Activated gamma-delta T cell treated with anti-CD3 and anti-CD28 coated beads, Interleukin-2, amount 50 U/mL, for 16 hours (primary cell): Measurements from ENCODE around the gene NAMPT.

ENCODE experiments used
- DNase-seq: peaks from one replicate; pipeline ENCODE4 v3.0.0-alpha.2; 2020; ENCODE audit warnings: low read depth

The NAMPT gene

DNA sequence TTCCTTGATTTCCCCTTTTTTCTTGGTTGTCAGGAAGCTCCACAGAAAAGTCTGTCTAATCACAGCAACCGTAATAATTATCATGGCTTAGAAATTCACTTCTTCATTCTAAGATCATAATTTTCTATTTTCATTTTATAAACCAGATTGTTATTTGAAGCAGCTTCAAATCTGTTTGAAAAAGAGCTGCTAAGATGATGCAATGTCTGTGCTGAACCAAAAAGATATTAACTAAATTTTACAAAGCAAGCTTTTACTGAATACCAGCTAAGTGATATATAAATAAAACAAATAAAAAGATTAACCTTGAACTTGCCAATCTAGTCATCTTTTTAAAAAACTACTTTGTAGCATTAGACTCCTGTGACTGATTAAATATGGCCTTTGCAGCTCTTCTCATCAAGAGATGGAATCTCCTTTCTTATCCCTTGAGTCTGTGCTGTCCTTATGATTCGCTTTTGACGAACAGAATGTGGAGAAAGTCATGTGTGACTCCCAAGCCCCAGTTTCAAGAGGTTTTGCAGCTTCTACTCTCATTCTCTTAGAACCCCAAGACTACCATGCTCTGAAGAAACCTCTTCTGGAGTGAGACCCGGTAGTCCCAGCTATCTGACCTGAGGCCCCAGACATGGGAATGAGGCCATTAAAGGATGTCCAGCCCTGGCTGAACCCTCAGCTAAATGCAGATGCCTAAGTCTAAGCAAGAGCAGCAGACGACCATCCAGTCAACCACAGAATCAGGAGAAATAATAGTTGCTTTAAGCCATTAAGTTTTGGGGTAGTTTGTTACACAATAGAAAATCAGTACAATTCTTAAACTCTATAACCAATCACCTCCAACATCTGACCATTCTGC is 14.4 kb downstream of the NAMPT start:
- DNase-seq: no peak

DNA sequence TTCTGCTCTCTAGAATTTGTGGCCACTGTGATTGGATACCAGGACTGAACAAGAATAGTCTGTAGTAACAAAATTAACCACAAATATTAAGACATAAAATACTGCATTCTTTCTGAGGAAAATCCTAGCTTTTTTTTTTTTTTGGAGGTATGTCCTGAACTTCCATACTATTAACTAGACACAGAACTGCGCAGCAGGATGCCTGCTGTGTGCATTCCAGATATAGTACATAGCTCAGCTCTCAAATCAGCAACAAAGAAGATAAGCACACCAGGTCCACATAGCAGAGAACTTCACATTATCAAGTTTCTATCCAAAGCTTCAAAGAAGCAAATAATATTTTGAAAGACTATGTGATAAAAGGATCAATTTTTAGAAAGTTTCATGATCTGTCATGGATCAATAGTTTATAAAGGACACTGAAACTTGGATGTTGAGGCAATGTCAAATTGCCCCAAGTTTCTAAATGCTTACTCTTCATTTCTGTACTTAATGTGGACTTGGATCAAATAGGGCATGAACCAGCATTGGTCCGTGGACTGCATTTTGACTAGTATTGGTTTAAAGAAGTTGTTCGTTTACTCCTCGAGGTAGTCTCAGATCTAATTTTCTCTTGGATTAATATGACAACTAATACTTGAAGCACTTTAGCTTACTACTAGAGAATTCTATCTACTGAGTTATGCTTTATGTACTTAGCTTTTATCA is 15.4 kb downstream of the NAMPT start:
- no peak for DNase-seq

DNA sequence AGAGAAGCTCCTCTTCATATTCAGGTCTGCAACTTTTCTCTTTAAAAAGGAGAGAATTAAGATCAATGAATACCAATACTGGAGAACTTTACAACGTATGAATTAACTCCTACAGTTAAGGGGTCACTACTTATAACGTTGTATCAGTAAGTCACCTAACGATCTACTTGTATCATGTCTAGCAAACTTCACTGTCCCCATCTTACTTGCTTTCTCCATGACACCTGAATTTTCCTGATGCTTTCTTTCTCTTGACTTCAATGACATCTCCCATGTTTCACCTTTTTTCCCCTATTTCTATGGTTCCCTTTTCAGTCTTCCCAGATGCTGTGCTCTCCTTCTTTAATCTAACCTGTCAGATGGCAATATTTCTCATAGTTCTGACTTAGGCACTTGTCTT is 19.6 kb downstream of the NAMPT start:
- DNase-seq: no peak

DNA sequence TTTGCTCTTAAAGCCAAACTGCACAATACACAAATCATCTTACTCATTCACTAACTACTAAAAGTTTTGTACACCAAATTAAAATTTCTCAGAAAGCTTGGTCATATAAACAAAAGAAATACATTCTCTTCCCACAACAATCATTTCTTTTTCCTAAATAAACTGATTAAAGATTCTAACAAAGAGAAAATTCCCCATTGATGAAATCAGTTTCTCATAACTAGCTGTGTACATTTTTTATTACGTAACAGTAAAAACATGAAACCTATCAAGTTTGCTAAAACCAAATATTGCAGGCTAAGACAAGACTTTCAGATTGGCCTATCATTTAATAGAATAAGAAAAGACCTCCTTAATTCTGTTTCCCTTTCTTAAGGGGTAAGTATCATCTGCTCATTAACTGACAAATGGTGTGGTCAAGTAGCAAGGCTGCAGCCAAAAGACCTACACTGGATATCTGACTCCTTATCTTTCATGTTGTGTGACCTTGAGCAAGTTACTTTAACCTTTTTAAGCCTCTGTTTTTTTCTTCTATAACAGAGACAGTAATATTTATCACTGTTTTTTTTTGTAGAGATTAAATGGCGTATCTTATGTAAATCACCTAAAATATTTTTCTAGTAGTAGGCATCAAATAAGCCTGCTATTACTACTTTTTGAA is 22.4 kb downstream of the NAMPT start:
- no peak for DNase-seq

DNA sequence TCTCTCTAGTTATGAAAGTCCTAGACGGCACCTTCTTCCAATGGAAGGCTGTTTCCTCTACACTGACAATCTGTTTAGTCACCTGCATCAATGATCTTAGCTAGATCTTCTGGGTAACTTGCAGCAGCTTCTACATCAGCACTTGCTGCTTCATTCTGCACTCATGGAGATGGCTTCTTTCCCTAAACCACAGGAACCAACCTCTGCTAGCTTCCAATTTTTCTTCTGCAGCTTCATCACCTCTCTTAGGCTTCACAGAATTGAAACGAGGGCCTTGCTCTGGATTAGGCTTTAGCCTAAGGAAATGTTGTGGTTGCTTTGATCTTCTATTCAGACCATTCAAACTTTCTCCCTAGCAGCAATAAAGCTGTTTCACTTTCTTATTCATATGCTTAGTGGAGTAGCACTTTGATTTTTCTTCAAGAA is 24.6 kb downstream of the NAMPT start:
- DNase-seq: no peak

DNA sequence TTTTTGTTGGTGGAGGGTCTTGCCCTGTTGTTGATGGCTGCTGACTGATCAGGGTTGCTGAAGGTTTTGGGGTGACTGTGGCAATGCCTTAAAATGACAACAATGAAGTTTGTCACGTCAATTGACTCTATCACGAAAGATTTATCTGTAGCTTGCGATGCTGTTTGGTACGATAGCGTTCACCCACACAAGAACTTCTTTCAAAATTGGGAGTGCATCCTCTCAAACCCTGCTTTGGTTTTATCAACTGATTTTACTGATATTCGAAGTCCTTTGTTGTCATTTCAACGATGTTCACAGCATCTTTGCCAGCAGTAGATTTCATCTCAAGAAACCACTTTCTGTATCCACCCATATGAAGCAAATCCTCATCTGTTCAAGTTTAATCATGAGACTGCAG is 26.0 kb downstream of the NAMPT start:
- no peak for DNase-seq

DNA sequence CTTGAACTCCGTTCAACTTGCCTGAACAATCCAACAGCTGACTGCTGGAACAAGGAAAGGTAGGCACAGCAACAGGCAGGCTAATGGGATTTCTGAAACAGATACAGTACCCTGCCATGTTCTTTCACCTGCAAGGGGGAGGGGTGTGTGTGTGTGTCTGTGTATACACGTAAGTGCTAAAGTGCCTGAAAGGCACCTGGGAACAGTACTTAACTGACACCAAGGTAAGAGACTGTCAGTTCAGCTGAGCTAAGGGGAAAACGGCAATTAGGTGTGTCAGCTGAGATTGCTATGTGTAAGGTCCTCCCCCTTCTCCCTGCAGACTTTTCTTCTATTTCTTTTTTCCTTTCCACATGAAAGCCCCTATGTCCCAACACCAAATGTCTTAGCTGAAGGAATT is 27.0 kb downstream of the NAMPT start:
- no peak for DNase-seq

DNA sequence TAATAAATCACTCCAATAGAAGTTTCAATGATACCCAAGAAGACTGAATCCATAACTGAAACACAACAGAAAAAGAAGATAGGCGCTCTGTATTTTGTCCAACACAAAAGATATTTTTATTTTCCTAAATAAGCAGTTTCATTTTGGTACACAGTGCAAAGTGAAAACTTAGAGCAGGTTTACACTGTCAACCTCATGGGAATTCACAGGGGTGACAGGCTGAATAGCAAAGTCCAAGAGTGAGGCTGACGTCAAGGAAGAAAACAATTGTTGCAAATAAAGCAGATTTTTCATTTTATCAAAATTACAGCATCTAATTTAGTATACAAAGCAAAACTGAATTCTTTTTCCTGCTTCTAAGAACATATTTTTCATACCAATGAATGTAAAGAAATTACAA is 28.6 kb downstream of the NAMPT start:
- DNase-seq: no peak

DNA sequence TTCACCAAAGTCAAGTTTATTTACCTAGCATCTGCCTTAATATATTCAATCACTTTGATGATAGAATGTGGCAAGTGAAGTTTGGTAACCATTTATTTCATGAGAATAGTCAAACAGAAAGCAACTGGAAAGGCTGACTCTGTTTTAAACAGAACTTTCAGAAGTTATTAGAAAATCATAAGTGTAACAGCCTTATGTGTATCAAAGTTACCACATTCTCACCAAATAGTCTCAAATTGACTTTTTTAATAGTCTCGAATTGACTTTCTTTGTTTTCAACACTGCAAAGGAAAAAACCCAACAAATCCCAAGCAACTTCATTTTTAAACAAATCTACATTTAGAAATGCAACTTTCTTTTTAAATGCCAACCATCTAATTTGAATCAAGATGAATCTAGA is 29.5 kb downstream of the NAMPT start:
- DNase-seq: no peak

DNA sequence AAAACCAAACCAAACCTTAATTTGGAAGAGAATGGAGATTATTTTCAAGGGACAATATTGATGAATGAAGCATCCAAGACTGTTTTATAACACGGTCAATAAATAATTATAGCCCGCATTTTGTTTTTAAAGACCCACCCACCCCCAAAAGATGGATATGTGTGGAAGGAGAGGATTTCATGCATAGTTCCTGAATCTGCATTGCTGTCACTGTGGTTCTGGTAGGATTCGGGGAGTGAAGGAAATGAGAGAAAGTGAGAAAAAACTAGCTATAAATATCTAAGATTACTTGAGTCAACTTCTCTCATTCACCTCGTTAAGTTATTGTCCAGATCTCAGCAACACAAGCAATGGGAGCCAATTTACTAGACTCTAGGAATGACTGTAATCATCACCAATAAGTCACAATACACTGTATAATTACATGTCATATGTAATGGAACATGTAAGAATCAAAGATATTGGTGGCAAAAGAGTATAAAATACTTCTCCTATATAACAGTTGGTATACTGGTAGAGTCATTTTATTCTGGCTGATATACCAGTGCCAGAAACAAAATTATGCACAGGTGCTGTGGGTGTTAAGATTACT is 30.2 kb downstream of the NAMPT start:
- no peak for DNase-seq

DNA sequence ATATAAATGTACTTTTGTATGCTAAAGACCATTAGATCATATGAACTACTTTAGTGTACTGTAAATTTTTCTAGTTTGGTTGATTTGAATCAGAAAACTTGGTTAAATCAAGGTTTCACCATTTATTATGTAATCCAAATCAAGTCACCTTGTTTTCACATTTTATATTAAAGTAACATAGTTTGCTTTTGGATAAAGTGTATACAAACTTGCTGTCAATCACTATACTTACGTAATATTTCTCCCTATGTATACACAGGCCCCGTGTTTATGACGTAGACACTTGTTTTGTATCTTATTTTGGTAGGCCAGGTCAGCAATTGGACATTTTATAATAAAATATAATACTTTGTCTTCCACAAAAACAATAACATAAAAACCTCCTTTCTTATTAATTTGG is 32.2 kb downstream of the NAMPT start:
- DNase-seq: no peak

DNA sequence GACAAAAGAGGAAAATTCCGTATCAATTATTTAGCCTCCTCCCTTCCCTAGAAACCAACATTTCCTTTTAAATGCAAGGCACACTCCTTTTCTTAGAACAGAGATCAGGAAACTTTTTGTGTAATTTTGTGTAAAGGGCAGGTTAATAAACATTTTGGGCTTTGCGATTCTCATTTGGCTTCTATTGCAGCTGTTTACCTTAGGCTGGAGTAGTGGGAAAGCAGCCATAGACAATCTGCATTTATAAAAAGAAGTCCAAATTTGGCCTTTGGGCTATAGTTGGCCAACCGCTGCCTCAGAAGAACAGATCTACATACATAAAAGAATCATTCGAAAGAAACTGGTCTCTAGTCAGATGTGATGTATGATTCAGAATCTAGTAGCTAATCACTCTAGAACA is 35.3 kb downstream of the NAMPT start:
- DNase-seq: no peak

DNA sequence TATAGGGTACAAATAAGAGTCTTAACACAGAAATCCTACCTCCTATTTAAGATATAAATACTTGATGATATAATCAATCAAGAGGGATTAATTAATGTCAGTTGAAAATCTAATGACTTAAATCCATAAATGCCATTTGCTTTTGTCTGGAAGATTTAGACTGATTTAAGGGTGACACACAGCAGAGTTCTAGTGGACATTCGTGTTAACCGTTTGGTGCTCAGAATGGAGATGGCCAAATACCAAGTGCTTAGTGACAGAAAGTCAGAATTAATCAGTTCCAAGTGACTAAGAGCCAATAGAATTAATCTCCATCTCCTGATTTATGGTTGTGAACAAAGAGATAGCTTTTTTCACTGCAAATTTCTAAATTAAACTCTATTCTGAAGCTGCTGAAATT is 36.2 kb downstream of the NAMPT start:
- no peak for DNase-seq

DNA sequence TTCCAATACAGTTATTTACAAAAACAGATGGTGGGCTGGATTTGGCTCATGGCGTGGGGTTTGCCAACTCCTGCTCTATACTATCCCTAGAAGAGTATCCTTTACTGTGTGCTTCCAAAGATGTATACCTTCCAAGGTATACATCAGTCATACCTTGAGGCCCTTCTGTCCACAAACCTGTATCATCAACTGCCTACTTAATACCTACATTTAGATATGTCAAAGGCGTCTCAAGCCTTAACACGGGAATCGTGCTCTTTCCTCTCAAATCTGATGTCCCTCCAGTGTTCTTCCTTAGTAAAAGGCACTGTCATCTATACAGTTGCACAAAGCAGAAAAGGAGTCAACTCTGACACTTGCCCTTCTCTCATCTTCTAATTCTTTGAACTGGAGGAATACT is 36.9 kb downstream of the NAMPT start:
- no peak for DNase-seq

DNA sequence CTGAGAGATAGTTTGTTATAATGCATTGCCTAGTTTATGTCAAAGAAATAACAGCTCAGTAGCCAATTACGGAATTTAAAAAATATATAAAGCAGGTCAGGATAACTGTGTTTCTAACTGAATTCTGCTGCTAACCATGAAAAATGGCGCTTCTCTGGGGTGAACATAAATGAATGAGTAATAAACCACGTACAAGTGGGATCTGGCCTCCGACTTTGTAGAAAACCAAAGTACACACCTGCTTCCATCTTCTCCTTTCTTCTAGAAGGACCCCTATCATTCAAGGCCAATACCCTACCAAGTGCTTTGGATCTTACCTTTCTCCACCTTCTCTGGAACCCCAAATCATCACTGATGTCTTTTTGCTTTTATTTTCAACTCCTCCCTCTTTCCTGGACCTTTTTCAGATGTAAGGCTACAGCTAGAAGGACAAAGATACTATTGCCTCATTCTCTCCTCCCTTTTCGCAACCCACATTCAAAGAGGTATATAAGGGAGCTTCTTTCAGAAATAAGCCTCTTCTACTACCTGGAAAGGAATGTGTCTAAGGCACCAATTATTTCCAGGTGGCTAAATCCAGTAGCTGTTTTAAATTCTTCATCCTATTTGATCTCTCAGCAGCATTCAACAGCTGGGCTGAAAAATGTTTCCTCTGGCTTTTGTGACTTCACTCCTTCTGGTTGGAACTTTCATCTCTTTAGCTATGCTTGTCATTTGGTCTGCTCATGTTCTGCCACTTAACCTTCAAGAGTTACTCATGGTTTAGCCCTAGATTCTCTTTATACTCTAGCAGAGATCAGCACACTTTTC is 37.7 kb downstream of the NAMPT start:
- DNase-seq: no peak

DNA sequence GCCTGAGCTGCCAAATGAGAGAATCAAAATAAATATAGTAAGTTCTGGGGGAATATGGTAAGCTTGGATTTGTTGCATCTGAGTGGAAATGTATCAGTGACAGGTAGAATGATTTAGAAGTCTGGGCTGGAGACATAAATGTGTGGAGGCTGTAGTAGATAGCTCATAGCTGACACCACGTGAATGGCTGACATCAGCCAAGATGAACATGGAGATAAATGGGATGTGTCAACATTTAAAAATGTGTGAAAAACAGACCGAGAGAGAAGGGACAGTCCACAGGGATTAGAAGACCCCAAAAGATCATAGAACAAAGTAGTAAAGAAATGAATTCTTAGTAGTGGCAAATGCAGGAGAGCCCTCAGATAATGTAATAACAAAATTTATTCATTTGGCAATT is 40.9 kb downstream of the NAMPT start:
- no peak for DNase-seq

DNA sequence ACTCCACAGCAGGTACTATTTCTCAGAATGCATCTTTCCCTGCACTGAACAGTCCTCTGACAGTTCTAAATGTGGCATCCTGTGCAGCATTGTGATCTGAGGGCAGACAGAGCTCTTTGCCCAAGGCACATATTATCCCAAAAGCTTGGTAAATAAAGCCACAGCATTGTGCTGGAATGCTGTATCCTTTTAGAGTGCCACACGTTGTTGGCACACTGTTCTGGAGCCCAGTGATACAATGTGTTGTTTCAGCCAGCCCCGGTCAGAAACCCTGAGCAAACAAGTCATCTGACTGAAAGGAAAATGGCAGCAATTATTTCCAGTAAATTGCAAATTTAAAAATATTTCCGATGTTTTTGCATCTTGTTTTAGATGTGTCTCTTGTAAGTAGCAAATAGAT is 45.4 kb downstream of the NAMPT start:
- no peak for DNase-seq

DNA sequence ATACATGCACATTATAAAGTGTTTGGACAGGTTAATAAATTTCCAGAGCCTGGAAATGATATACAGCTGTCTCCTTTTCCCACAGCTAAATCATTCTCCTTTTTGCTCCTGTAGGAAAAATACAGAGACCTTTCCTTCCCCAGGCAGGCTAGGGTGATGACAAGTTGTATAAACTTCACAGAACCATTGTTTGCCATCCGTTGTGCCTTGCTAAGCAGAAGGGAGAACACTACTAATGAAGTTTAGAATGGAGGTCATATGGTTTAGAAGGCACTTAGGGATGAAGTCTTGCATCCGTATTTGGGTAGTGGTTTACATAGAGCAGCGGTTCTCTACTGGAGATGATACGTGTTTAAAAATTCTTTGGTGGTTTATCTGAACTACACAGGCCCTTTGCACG is 46.0 kb downstream of the NAMPT start:
- no peak for DNase-seq

DNA sequence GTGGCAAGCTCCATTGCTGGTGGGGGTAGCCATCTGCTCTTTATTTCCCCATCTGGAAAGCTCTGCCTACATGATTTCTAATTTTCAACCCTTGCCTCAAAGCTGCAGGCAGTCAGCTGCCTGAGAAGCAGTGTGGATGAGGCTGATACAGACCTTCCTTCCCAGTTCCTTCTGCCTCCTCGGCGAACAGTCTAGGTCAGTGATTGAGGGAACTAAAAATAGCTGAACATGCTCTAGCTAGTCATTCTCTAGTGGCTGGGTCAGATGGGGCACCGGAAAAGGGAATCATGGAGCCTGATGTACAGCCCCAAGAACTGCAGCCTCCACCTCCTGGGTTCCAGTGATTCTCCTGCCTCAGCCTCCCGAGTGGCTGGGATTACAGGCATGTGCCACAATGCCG is 48.7 kb downstream of the NAMPT start:
- DNase-seq: no peak

DNA sequence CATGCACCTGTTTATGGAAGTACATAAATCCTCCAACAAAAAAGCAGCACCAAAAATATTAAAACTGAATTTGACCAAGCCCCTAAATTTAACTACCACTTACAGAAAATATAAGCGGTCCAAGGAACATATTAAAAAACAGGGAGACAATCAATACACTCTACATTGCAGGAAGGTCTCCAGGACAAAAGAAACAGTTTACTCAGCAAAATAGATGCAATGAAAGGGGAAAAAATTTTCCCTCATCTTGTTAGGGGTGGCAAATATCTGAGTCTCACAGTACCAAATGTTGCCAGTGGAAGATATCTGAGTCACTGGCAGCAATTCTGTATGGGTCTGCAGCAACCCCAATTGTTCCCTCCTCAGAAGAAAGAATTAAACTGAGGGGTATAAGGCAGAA is 50.4 kb downstream of the NAMPT start:
- no peak for DNase-seq

DNA sequence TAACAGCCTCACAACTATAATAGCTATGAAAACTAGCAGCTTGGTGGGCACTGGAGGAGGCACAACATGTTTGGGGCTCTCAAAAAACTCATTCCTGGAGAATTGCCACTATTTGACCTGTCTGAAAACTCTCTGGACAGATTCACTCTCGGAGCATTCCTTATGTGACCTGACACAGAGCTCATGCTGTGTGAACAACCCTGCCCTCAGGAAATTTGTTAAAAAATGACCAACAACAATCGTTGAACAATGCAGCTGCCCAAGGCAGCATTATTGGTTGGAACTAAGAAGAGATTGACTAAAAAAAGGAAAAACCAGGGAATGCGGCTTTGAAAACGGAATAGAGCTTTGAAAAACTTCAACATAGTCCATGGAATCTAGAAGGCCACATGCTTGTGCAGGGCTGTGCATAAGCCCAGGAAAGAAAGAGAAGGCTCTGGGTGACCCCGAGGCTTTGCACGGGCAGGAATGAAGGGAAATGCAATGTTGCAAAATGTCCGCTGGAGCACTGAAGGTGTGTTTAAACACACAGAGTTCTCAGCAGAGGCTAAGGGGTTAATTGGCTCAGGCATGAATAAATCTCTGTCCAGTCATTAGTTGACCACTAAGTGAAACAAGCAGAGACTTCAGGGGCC is 52.8 kb downstream of the NAMPT start:
- no peak for DNase-seq
